Activated CD8-positive, alpha-beta memory T cell treated with anti-CD3 and anti-CD28 coated beads, Interleukin-2, amount 50 U/mL, for 1 hour (primary cell): ENCODE measurements around the gene VSIG4.
"Not testable (repeated sequence)": the region's sequence is repeated elsewhere in the genome, so short reads cannot be mapped to it uniquely, and the experiment has no call there.

Source experiments
- DNase-seq: peaks from one replicate; pipeline ENCODE4 v3.0.0-alpha.2; 2020; ENCODE audit errors: extremely low read depth

The VSIG4 gene

DNA sequence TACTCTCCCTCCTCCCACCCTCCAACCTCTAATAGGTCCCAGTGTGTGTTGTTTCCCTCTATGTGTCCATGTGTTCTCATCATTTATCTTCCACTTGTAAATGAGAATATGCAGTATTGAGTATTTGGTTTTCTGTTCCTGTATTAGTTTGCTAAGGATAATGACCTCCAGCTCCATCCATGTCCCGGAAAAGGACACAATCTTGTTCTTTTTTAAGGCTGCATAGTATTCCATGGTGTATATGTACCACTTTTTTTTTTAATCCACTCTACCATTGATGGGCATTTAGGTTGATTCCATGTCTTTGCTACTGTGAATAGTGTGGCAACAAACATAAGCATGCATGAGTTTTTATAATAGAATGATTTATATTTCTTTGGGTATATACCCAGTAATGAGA is 62.7 kb downstream of the VSIG4 start:
- DNase-seq = not testable (repeated sequence)

DNA sequence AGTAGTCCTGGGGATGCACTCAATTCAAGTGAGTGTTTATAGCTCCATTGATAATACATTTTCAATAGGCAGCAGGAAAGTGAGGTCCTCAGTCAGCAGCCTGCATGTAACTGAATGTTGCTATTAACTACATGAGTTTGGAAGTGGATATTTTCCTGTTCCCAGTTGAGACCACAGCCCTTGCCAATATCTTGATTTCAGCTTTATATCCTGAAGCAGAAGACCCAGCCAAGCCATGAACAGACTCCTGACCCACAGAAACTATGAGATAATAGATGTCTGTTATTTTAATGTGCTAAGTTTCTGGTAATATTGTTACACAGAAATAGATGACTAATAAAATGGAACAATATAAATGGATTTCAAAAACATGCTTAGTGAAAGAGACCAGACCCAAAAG is 63.7 kb downstream of the VSIG4 start:
- DNase-seq = no peak

DNA sequence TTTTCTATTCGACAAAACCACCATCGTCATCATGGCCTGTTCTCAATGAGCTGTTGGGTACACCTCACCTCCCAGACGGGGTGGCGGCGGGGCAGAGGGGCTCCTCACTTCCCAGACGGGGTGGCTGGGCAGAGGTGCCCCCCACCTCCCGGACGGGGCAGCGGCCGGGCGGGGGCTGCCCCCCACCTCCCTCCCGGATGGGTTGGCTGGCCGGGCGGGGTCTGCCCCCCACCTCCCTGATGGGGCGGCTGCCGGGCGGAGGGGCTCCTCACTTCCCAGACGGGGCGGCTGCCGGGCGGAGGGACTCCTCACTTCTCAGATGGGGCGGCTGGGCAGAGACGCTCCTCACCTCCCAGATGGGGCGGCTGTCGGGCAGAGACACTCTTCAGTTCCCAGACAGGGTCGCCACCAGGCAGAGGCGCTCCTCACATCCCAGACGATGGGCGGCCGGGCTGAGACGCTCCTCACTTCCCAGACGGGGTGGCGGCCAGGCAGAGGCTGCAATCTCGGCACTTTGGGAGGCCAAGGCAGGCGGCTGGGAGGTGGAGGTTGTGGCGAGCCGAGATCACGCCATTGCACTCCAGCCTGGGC is 64.6 kb downstream of the VSIG4 start:
- not testable (repeated sequence) for DNase-seq
